Activated CD4-positive, alpha-beta T cell treated with anti-CD3 and anti-CD28 coated beads for 48 hours (primary cell): ENCODE results near the gene DACH1.

ENCODE experiments used
- DNase-seq: peaks from one replicate; pipeline ENCODE4 v3.0.0-alpha.2; 2020

DACH1 gene

GRCh38 chr13:71695662-71696061, 171.3 kb downstream of the DACH1 start:
- no peak for DNase-seq

GRCh38 chr13:71685072-71685471, 181.9 kb downstream of the DACH1 start:
- DNase-seq, result no peak

GRCh38 chr13:71681901-71682613, 184.9 kb downstream of the DACH1 start:
- DNase-seq, result no peak

- DNase-seq, result no peak
Measured at GRCh38 chr13:71677124-71677523, 189.9 kb downstream of the DACH1 start.

- no peak for DNase-seq
Measured at GRCh38 chr13:71672512-71672911, 194.5 kb downstream of the DACH1 start.

- DNase-seq, result no peak
Measured at GRCh38 chr13:71663431-71663830, 203.6 kb downstream of the DACH1 start.

GRCh38 chr13:71661921-71662320, 205.1 kb downstream of the DACH1 start:
- no peak for DNase-seq

- DNase-seq, result no peak
Measured at GRCh38 chr13:71659404-71659803, 207.6 kb downstream of the DACH1 start.

- no peak for DNase-seq
Measured at GRCh38 chr13:71645467-71645866, 221.5 kb downstream of the DACH1 start.

GRCh38 chr13:71644579-71644978, 222.4 kb downstream of the DACH1 start:
- no peak for DNase-seq

- no peak for DNase-seq
Measured at GRCh38 chr13:71643448-71643860, 223.6 kb downstream of the DACH1 start.

GRCh38 chr13:71638751-71639150, 228.3 kb downstream of the DACH1 start:
- no peak for DNase-seq

GRCh38 chr13:71634602-71635443, 232.2 kb downstream of the DACH1 start:
- no peak for DNase-seq

GRCh38 chr13:71634182-71634581, 232.8 kb downstream of the DACH1 start:
- DNase-seq, result no peak

- no peak for DNase-seq
Measured at GRCh38 chr13:71632721-71633120, 234.3 kb downstream of the DACH1 start.

GRCh38 chr13:71632206-71632605, 234.8 kb downstream of the DACH1 start:
- no peak for DNase-seq

- no peak for DNase-seq
Measured at GRCh38 chr13:71629167-71629566, 237.8 kb downstream of the DACH1 start.

GRCh38 chr13:71626421-71627117, 240.4 kb downstream of the DACH1 start:
- no peak for DNase-seq

GRCh38 chr13:71625694-71626093, 241.3 kb downstream of the DACH1 start:
- DNase-seq, result no peak

GRCh38 chr13:71624653-71625600, 242.1 kb downstream of the DACH1 start:
- DNase-seq, result no peak

- no peak for DNase-seq
Measured at GRCh38 chr13:71621174-71622124, 245.6 kb downstream of the DACH1 start.
